ENCODE results near the gene DENND1B.

- TF ChIP-seq CTCF (IDR thresholded peaks at IDR 0.05) (no peak), POLR2A (IDR thresholded peaks at IDR 0.05) (no peak)
Observed at GRCh38 chr1:197622371-197622770, 152.9 kb downstream of the DENND1B start.
